ENCODE measurements around the gene CCDC92. TPM values are rescaled to one million over a fixed set of nuclear protein-coding genes. Genes with fewer than 3 reads are reported as not detected.

CCDC92 gene
- total RNA-seq, 4 donors from 2014 or later = 14.8 to 48.8 (median 21.1) TPM

- Histone ChIP-seq H3K27ac (no peak overlapping the region), H3K4me3 (no peak overlapping the region), H3K36me3 (peaks cover 0 to 3% (median 0%) of the 10 kb centered on the region in 4 donors), H3K9me3 (no peaks in the 10 kb centered on the region), H3K4me1 (peaks cover 0 to 36% (median 9%) of the 10 kb centered on the region in 4 donors), H3K27me3 (no peaks in the 10 kb centered on the region)
- TF ChIP-seq EP300 (IDR thresholded peaks at IDR 0.05; ENCODE audit: low read depth) = no peak
- TF ChIP-seq CTCF (IDR thresholded peaks at IDR 0.05) = no peak
- TF ChIP-seq POLR2AphosphoS5 (IDR thresholded peaks at IDR 0.05) = no peak
- no peak for TF ChIP-seq POLR2A (IDR thresholded peaks at IDR 0.05)
- DNase-seq = no peak
- intact Hi-C loops (cut with DNase I; ENCODE audit: low total_unique reads) (no loop called here), in situ Hi-C loops (cut with MboI; ENCODE audit: low pct_ligation_motif_present in 1 of 4, low pct_unique_long_range_greater_than_20kb in 1 of 4, low sequenced_read_pairs in 3 of 4) (no loop called here)
- WGBS, 2 donors (ENCODE audit: low coverage in 1 of 2) = 81 to 100% methylated on average over 1 to 3 of the region's 3 CpGs
Observed at GRCh38 chr12:123966596-123966995, 6.0 kb downstream of the CCDC92 start.

- H3K27ac ChIP-seq = no peak overlapping the region
- H3K4me3 ChIP-seq = no peak overlapping the region
- peaks cover 0 to 38% (median 5%) of the 10 kb centered on the region in 4 donors for H3K4me1 ChIP-seq
- intact Hi-C loops (cut with DNase I; ENCODE audit: low total_unique reads) = no loop called here
- H3K27me3 ChIP-seq = no peaks in the 10 kb centered on the region
- in situ Hi-C loops (cut with MboI; ENCODE audit: low pct_ligation_motif_present in 1 of 4, low pct_unique_long_range_greater_than_20kb in 1 of 4, low sequenced_read_pairs in 3 of 4) = no loop called here
- WGBS, 2 donors (ENCODE audit: low coverage in 1 of 2) = 63 to 69% methylated on average over 4 to 5 of the region's 5 CpGs
- TF ChIP-seq CTCF (IDR thresholded peaks at IDR 0.05) (no peak), POLR2AphosphoS5 (IDR thresholded peaks at IDR 0.05) (no peak), POLR2A (IDR thresholded peaks at IDR 0.05) (no peak), EP300 (IDR thresholded peaks at IDR 0.05; ENCODE audit: low read depth) (no peak)
- no peaks in the 10 kb centered on the region for H3K9me3 ChIP-seq
- no peak for DNase-seq
- peaks cover 0 to 3% (median 0%) of the 10 kb centered on the region in 4 donors for H3K36me3 ChIP-seq
Observed at GRCh38 chr12:123965382-123965781, 7.2 kb downstream of the CCDC92 start.

- Histone ChIP-seq H3K4me1 (peaks cover 0 to 34% (median 5%) of the 10 kb centered on the region in 4 donors), H3K27me3 (no peaks in the 10 kb centered on the region), H3K9me3 (no peaks in the 10 kb centered on the region), H3K36me3 (peaks cover 0 to 3% (median 0%) of the 10 kb centered on the region in 4 donors), H3K27ac (peak overlapping the region in 2 of 4 donors; percentile 20 to 26), H3K4me3 (no peak overlapping the region)
- in situ Hi-C loops (cut with MboI; ENCODE audit: low pct_ligation_motif_present in 1 of 4, low pct_unique_long_range_greater_than_20kb in 1 of 4, low sequenced_read_pairs in 3 of 4) (no loop called here), intact Hi-C loops (cut with DNase I; ENCODE audit: low total_unique reads) (no loop called here)
- no peak for TF ChIP-seq EP300 (IDR thresholded peaks at IDR 0.05; ENCODE audit: low read depth)
- no peak for TF ChIP-seq CTCF (IDR thresholded peaks at IDR 0.05)
- no peak for TF ChIP-seq POLR2A (IDR thresholded peaks at IDR 0.05)
- no peak for TF ChIP-seq POLR2AphosphoS5 (IDR thresholded peaks at IDR 0.05)
- DNase-seq = no peak
- 54 to 56% methylated on average over 4 of the region's 4 CpGs for WGBS, 2 donors (ENCODE audit: low coverage in 1 of 2)
Observed at GRCh38 chr12:123963821-123964220, 8.8 kb downstream of the CCDC92 start.

GRCh38 chr12:123962513-123962912 is 10.1 kb downstream of the CCDC92 start:
- 82 to 84% methylated on average over 5 of the region's 5 CpGs for WGBS, 2 donors (ENCODE audit: low coverage in 1 of 2)
- no peak for TF ChIP-seq POLR2A (IDR thresholded peaks at IDR 0.05)
- no peak for TF ChIP-seq POLR2AphosphoS5 (IDR thresholded peaks at IDR 0.05)
- TF ChIP-seq EP300 (IDR thresholded peaks at IDR 0.05; ENCODE audit: low read depth) = no peak
- TF ChIP-seq CTCF (IDR thresholded peaks at IDR 0.05) = no peak
- in situ Hi-C loops (cut with MboI; ENCODE audit: low pct_ligation_motif_present in 1 of 4, low pct_unique_long_range_greater_than_20kb in 1 of 4, low sequenced_read_pairs in 3 of 4) (no loop called here), intact Hi-C loops (cut with DNase I; ENCODE audit: low total_unique reads) (no loop called here)
- H3K27me3 ChIP-seq = no peaks in the 10 kb centered on the region
- peaks cover 0 to 34% (median 5%) of the 10 kb centered on the region in 4 donors for H3K4me1 ChIP-seq
- H3K27ac ChIP-seq = no peak overlapping the region
- DNase-seq = no peak
- H3K9me3 ChIP-seq = no peaks in the 10 kb centered on the region
- H3K4me3 ChIP-seq = no peak overlapping the region
- no peaks in the 10 kb centered on the region for H3K36me3 ChIP-seq
